B cell (primary cell): ENCODE results near the gene SETD9. TPM values are rescaled to one million over a fixed set of nuclear protein-coding genes. Genes with fewer than 3 reads are reported as not detected.

Experiments
- ATAC-seq: fragments of 200-7000 bp; cut with Tn5 transposase; one replicate; pipeline ENCODE4 v1.10.0; 2021; ENCODE audit warnings: low read depth, mild to moderate bottlenecking, moderate number of reproducible peaks, moderate library complexity
- CTCF ChIA-PET: fragments of 350-600 bp; sonication (Branson Sonifier 250); formaldehyde crosslinking; loops from one replicate; lab custom pipeline; 2021; ENCODE audit warnings: antibody characterized with exemption, inconsistent platforms; lab: Charles Lee
- POLR2A ChIA-PET: fragments of 350-600 bp; sonication (Branson Sonifier 250); formaldehyde crosslinking; loops from one replicate; lab custom pipeline; 2021; ENCODE audit warnings: antibody characterized with exemption; lab: Charles Lee
- DNase-seq: peaks from one replicate; pipeline ENCODE4 v3.0.0; 2013
- H2AFZ ChIP-seq: 2 replicates; pipeline ENCODE4 v1.6.1; 2012; ENCODE audit warnings: mild to moderate bottlenecking, low read depth, low read length; ENCODE audit not compliant: insufficient read depth, poor library complexity, severe bottlenecking
- H3K27ac ChIP-seq, 2 donors: 1 replicate in 1 of 2; 2 replicates in 1 of 2; pipeline ENCODE4 v1.5.1; 2012 to 2013; ENCODE audit warnings: low read length in 2 of 2, mild to moderate bottlenecking in 2 of 2, moderate library complexity in 1 of 2
- H3K27me3 ChIP-seq, 4 experiments: fragments of 200-600 bp in 1 of 4; sonication (generic) in 1 of 4; replicated peaks in 1 of 4; 1 replicate in 2 of 4; 2 replicates in 2 of 4; pipeline versions ENCODE4 v1.6.1 to v1.7.0; 2013 to 2016; ENCODE audit warnings: low read length in 3 of 4, mild to moderate bottlenecking in 2 of 4, mixed read lengths in 1 of 4, moderate library complexity in 1 of 4; ENCODE audit not compliant: insufficient read depth in 4 of 4, control insufficient read depth in 3 of 4; ENCODE audit errors: control extremely low read depth in 1 of 4
- H3K36me3 ChIP-seq, 2 experiments: replicated peaks in 1 of 2; 1 replicate in 1 of 2; 2 replicates in 1 of 2; pipeline versions ENCODE4 v1.6.1 to v1.7.1; 2013; ENCODE audit warnings: low read length in 1 of 2; ENCODE audit not compliant: insufficient read depth in 2 of 2, control insufficient read depth in 1 of 2; ENCODE audit errors: control extremely low read depth in 1 of 2, extremely low read depth in 1 of 2
- H3K4me1 ChIP-seq, 2 donors: fragments of 200-600 bp in 1 of 2; sonication (generic) in 1 of 2; 1 replicate in 1 of 2; 2 replicates in 1 of 2; pipeline versions ENCODE4 v1.5.1 to v1.6.1; 2013 to 2017; ENCODE audit warnings: low read length in 2 of 2; ENCODE audit not compliant: control insufficient read depth in 2 of 2, insufficient read depth in 2 of 2
- H3K4me2 ChIP-seq: replicated peaks from 2 replicates; pipeline ENCODE3; 2012; ENCODE audit warnings: mild to moderate bottlenecking, low read depth, low read length; ENCODE audit not compliant: poor library complexity, severe bottlenecking
- H3K4me3 ChIP-seq, 5 experiments: fragments of 200-600 bp in 1 of 5; sonication (generic) in 1 of 5; 1 replicate in 3 of 5; 2 replicates in 2 of 5; pipeline versions ENCODE4 v1.5.1 to v1.7.0; 2011 to 2016; ENCODE audit warnings: low read length in 4 of 5, mild to moderate bottlenecking in 4 of 5, low read depth in 2 of 5, control low read depth in 1 of 5, moderate library complexity in 1 of 5; ENCODE audit not compliant: insufficient read depth in 1 of 5; ENCODE audit errors: control extremely low read depth in 1 of 5, extremely low read depth in 1 of 5
- H3K79me2 ChIP-seq: fragments of 200-600 bp; sonication (generic); one replicate; pipeline ENCODE4 v1.6.0; 2016; ENCODE audit warnings: low read length; ENCODE audit not compliant: control insufficient read depth, insufficient read depth
- H3K9ac ChIP-seq: fragments of 200-600 bp; sonication (generic); 2 replicates; pipeline ENCODE4 v1.6.1; 2017; ENCODE audit warnings: mild to moderate bottlenecking, low read length, moderate library complexity
- H3K9me3 ChIP-seq, 3 donors: one replicate each; pipeline versions ENCODE4 v1.6.1 to v1.7.1; 2013; ENCODE audit warnings: low read length in 2 of 3; ENCODE audit not compliant: control insufficient read depth in 2 of 3, insufficient read depth in 1 of 3; ENCODE audit errors: control extremely low read depth in 1 of 3
- H4K20me1 ChIP-seq: 2 replicates; pipeline ENCODE4 v1.6.0; 2012; ENCODE audit warnings: mild to moderate bottlenecking, low read length; ENCODE audit not compliant: insufficient read depth, control insufficient read depth, poor library complexity, severe bottlenecking
- H3K27ac Mint-ChIP-seq: one replicate; pipeline ENCODE4 v1.8.0; 2021; ENCODE audit warnings: mixed read lengths
- H3K27me3 Mint-ChIP-seq: one replicate; pipeline ENCODE4 v1.8.0; 2021; ENCODE audit warnings: mixed read lengths
- H3K4me1 Mint-ChIP-seq: one replicate; pipeline ENCODE4 v1.8.0; 2021; ENCODE audit warnings: mixed read lengths
- H3K4me3 Mint-ChIP-seq: one replicate; pipeline ENCODE4 v1.8.0; 2021; ENCODE audit warnings: mixed read lengths
- H3K9me3 Mint-ChIP-seq: one replicate; pipeline ENCODE4 v1.8.0; 2022; ENCODE audit warnings: mixed read lengths; ENCODE audit not compliant: insufficient read depth
- CTCF ChIP-seq: fragments of 200-600 bp; IDR thresholded peaks from one replicate; pipeline ENCODE4 v1.8.0; 2022; ENCODE audit warnings: antibody characterized with exemption, mild to moderate bottlenecking
- EZH2 ChIP-seq: IDR thresholded peaks from 2 replicates; pipeline ENCODE4 v1.6.1; 2012; ENCODE audit warnings: borderline replicate concordance, low read depth, mild to moderate bottlenecking, moderate library complexity, low read length; ENCODE audit not compliant: insufficient read depth, poor library complexity, severe bottlenecking
- WGBS: methylation state at CpG from one replicate; pipeline ENCODE4 v1.1.5; 2013; ENCODE audit warnings: missing lambda C conversion rate; ENCODE audit not compliant: insufficient coverage; 5-methylcytosine and 5-hydroxymethylcytosine counted together
- intact Hi-C: fragments of 100-400 bp; cut with micrococcal nuclease; formaldehyde crosslinking; loops from one replicate; pipeline ENCODE4 v1.10.0; 2022
- polyA plus RNA-seq: library from polyadenylated mRNA; depleted of rRNA; stranded (reverse); fragments of >200 nt; gene quantifications from 2 replicates; pipeline ENCODE4 v1.2.3, GENCODE V29; 2012
- total RNA-seq, 2 donors: library from RNA; stranded (reverse); fragments of 120-200 nt in 1 of 2; gene quantifications; 1 replicate in 1 of 2; 2 replicates in 1 of 2; pipeline versions ENCODE4 v1.2.3 to v1.2.4, GENCODE V29; 2013 to 2022

Gene SETD9
- total and polyA plus RNA-seq, 2 donors (not counting 1 experiment from before 2014, with no cell fraction given), result 5.0 to 7.2 TPM

DNA sequence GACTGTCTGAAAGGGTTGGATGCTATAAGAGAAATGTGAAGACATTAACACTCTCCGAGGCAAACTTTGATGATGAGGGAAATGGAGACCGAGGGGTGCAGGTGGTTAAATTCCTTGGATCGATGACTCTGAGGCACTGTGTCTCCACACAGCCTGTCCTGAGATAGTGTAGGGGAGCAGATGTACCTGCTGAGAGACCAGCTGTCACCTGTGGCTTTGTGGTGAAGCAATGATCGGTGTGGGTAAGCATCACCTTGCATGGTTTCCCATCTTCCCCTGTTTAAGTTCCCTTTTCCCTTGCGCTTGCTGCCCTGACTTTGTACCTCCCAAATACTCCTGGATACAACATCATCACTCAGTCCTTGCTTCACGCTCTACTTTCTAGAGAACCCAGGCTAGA is 52.4 kb downstream of the SETD9 start:
- Mint-ChIP-seq H3K4me1 (no peaks in the 10 kb centered on the region), H3K4me3 (no peak overlapping the region), H3K27ac (no peak overlapping the region), H3K9me3 (no peaks in the 10 kb centered on the region), H3K27me3 (peaks cover 50% of the 10 kb centered on the region)
- POLR2A ChIA-PET, result no interaction called here
- H3K27me3 ChIP-seq, result peaks cover 0 to 26% (median 18%) of the 10 kb centered on the region in 4 experiments
- H3K79me2 ChIP-seq, result no peaks in the 10 kb centered on the region
- H3K36me3 ChIP-seq, result no peaks in the 10 kb centered on the region
- H3K9me3 ChIP-seq, result no peaks in the 10 kb centered on the region
- H4K20me1 ChIP-seq, result no peaks in the 10 kb centered on the region
- CTCF ChIA-PET, result no interaction called here
- intact Hi-C loops, result no loop called here
- no peak overlapping the region for H3K4me3 ChIP-seq
- no peak overlapping the region for H3K4me2 ChIP-seq
- TF ChIP-seq EZH2 (no peak), CTCF (no peak)
- no peak overlapping the region for H2AFZ ChIP-seq
- whole genome bisulfite sequencing, result 90% methylated on average over 5 of the region's 6 CpGs
- H3K27ac ChIP-seq, result no peak overlapping the region
- DNase-seq (no peak), ATAC-seq (no peak)
- H3K4me1 ChIP-seq, result no peaks in the 10 kb centered on the region
- no peak overlapping the region for H3K9ac ChIP-seq

- Mint-ChIP-seq H3K27me3 (peaks cover 52% of the 10 kb centered on the region), H3K27ac (no peak overlapping the region), H3K4me3 (no peak overlapping the region), H3K9me3 (no peaks in the 10 kb centered on the region), H3K4me1 (no peaks in the 10 kb centered on the region)
- H3K9ac ChIP-seq, result no peak overlapping the region
- no peak overlapping the region for H3K4me3 ChIP-seq
- TF ChIP-seq CTCF, result no peak
- no peak for TF ChIP-seq EZH2
- peaks cover 0 to 26% (median 18%) of the 10 kb centered on the region in 4 experiments for H3K27me3 ChIP-seq
- H3K27ac ChIP-seq, result no peak overlapping the region
- no peak overlapping the region for H3K4me2 ChIP-seq
- no peaks in the 10 kb centered on the region for H3K9me3 ChIP-seq
- DNase-seq (no peak), ATAC-seq (no peak)
- ChIA-PET POLR2A (no interaction called here), CTCF (interaction anchor here (0.7 kb wide), 1 partner anchor 35 kb away, joined by 5 read pairs; no protein-coding TSS in a partner anchor)
- WGBS, result 89% methylated on average over 1 of the region's 2 CpGs
- no peaks in the 10 kb centered on the region for H3K4me1 ChIP-seq
- intact Hi-C loops, result no loop called here
- no peak overlapping the region for H2AFZ ChIP-seq
- no peaks in the 10 kb centered on the region for H3K36me3 ChIP-seq
- H4K20me1 ChIP-seq, result no peaks in the 10 kb centered on the region
- no peaks in the 10 kb centered on the region for H3K79me2 ChIP-seq
Observed at GRCh38 chr5:56962286-56962685, 52.9 kb downstream of the SETD9 start.
